Subcutaneous adipose tissue (tissue), 4 donors: ENCODE results near the gene FGF4. TPM values are rescaled to one million over a fixed set of nuclear protein-coding genes. Genes with fewer than 3 reads are reported as not detected.

Experiments used
- CTCF ChIP-seq: fragments of 450-650 bp; IDR thresholded peaks from one replicate; pipeline ENCODE4 v1.5.1; 2016; ENCODE audit warnings: low read depth, mild to moderate bottlenecking, control low read depth, antibody characterized with exemption, moderate library complexity
- total RNA-seq, 4 donors: library from RNA; depleted of rRNA; stranded (reverse); fragments of >200 nt; gene quantifications; one replicate each; pipeline ENCODE4 v1.1.0, GENCODE V29; 2016

The FGF4 gene
- total RNA-seq, 4 donors from 2014 or later: not detected

DNA sequence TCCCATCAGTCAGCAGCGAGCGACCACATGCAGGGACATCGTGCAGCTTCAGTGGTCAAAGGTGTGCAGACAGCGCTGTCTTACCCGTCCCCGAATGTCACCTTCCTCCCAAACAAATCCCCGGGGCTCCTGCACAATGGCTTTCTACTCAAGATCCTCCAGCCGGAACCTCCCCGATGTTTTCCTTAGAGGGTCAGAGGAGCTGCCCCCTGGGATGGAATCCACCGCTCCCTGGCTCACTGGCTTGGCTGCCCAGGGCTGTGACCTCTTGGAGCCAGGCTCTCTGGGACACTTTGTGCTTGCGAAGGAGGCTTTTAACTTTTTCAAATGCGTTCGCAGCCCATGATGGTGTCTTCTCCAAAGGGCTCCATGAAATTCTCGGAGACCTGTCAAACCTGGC is 54.0 kb downstream of the FGF4 start:
- TF ChIP-seq CTCF: no peak

Other genes starting within 250 kb of the FGF4 start
- 100 to 1,000 TPM in 3 of 4 donors, 10 to 100 TPM in 1; 90.1 to 451 (median 213) TPM for gene CCND1, start 134.2 kb downstream of the FGF4 start, total RNA-seq
- gene LTO1, start 100.0 kb downstream of the FGF4 start, total RNA-seq: 10 to 100 TPM; 13.3 to 35.2 (median 22.8) TPM
- gene FGF19, start 71.3 kb downstream of the FGF4 start, total RNA-seq: not detected
- gene FGF3, start 44.1 kb upstream of the FGF4 start, total RNA-seq: not detected